ENCODE measurements around the gene SOX11. TPM values are rescaled to one million over a fixed set of nuclear protein-coding genes. Genes with fewer than 3 reads are reported as not detected.
A peak's percentile ranks its signal among the peaks of the same experiment; 100 is the strongest.
"Not testable (repeated sequence)": the region's sequence is repeated elsewhere in the genome, so short reads cannot be mapped to it uniquely, and the experiment has no call there.

Gene SOX11
- total RNA-seq (2014; rRNA removed; shearing (Covaris generic)), result 20.9 and 26.6 TPM in 2 replicates

- DNase-seq, result peak; percentile 97
- Histone ChIP-seq H3K27me3 (ENCODE audit: control insufficient read depth, insufficient read depth, low read length) (peaks cover 13% of the 10 kb centered on the region; the same call in 1 of the 2 replicates), H3K36me3 (replicated peaks; ENCODE audit: control insufficient read depth, insufficient read depth, low read length) (no peaks in the 10 kb centered on the region), H3K4me3 (ENCODE audit: insufficient read depth, low read depth, low read length) (peak within 1 kb of the TSS; percentile 90)
These were observed at the start of gene SOX11 for GRCh38 chr2:5691985-5692529. TSS of gene SOX11 (plus strand) at chr2:5692384. CDS start at chr2:5692722, 338 bp downstream.

DNA sequence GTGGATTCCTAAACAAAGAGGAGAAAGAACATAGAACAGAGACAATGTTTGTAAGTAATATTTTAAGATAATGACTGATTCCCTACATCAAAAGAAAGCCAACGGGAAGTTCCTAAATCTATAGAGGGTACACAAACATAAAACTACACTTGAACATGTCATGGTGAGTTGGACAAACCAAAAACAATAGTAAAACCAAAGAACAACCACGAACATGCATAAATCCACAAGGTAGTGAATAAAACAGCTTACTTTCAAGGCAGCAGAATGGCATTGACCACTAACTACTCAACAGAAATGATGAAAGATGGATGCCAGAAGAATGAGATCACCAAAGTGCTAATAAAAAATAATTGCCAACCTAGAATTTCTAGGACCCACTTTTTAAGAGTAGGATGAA lies 39.5 kb upstream of the SOX11 start:
- H3K4me3 ChIP-seq (ENCODE audit: insufficient read depth, low read depth, low read length); DNase-seq; H3K27me3 ChIP-seq (ENCODE audit: control insufficient read depth, insufficient read depth, low read length); H3K36me3 ChIP-seq (replicated peaks; ENCODE audit: control insufficient read depth, insufficient read depth, low read length): not testable (repeated sequence)

DNA sequence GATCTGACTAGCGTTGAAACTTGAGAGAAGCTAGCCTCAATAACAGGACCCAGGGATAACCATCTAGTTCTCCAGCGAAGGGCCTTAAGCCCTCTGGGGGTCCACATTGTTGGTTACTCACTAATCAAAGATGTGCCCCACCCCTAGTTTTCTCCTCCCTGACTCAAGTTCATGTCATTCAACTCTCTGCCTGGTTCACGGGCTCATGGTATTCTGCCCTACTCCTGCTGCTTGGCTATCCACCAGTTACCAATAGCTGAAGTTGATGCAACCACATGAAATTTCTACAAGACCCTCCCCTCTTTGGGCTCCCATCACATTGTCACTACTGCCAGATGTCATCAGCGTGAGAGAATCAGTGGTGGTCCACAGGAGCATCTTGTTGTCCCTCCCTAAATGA lies 38.4 kb upstream of the SOX11 start:
- not testable (repeated sequence) for H3K36me3 ChIP-seq (replicated peaks; ENCODE audit: control insufficient read depth, insufficient read depth, low read length); DNase-seq; H3K27me3 ChIP-seq (ENCODE audit: control insufficient read depth, insufficient read depth, low read length); H3K4me3 ChIP-seq (ENCODE audit: insufficient read depth, low read depth, low read length)

GRCh38 chr2:5657231-5657630 lies 35.0 kb upstream of the SOX11 start:
- H3K36me3 ChIP-seq (replicated peaks; ENCODE audit: control insufficient read depth, insufficient read depth, low read length), result no peaks in the 10 kb centered on the region
- H3K27me3 ChIP-seq (ENCODE audit: control insufficient read depth, insufficient read depth, low read length), result no peaks in the 10 kb centered on the region
- DNase-seq, result no peak
- no peak overlapping the region for H3K4me3 ChIP-seq (ENCODE audit: insufficient read depth, low read depth, low read length)

- no peak for DNase-seq
These were observed 31.6 kb upstream of the SOX11 start for GRCh38 chr2:5660591-5660990.

DNA sequence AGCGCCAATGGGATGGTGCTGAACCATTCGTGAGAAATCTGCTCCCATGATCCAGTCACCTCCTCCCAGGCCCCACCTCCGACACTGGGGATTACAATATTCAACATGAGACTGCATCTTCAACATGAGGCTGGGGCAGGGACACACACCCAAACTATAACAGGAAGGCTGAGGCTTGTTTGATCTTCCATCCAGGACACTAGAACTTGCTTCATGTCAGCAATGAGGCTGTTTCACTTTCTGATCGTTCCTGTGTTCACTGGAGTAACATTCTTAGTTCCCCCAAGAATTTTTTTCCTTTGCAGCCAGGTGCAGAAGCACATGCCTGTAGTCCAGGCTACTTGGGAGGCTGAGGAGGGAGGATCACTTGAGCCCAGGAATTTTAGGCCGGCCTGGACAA lies 30.8 kb upstream of the SOX11 start:
- Histone ChIP-seq H3K27me3 (ENCODE audit: control insufficient read depth, insufficient read depth, low read length) (no peaks in the 10 kb centered on the region), H3K4me3 (ENCODE audit: insufficient read depth, low read depth, low read length) (no peak overlapping the region), H3K36me3 (replicated peaks; ENCODE audit: control insufficient read depth, insufficient read depth, low read length) (no peaks in the 10 kb centered on the region)
- DNase-seq, result no peak

More at GRCh38 chr2:5660591-5660990, 31.6 kb upstream of the SOX11 start:
- Histone ChIP-seq H3K27me3 (ENCODE audit: control insufficient read depth, insufficient read depth, low read length) (no peaks in the 10 kb centered on the region), H3K4me3 (ENCODE audit: insufficient read depth, low read depth, low read length) (no peak overlapping the region), H3K36me3 (replicated peaks; ENCODE audit: control insufficient read depth, insufficient read depth, low read length) (no peaks in the 10 kb centered on the region)

DNA sequence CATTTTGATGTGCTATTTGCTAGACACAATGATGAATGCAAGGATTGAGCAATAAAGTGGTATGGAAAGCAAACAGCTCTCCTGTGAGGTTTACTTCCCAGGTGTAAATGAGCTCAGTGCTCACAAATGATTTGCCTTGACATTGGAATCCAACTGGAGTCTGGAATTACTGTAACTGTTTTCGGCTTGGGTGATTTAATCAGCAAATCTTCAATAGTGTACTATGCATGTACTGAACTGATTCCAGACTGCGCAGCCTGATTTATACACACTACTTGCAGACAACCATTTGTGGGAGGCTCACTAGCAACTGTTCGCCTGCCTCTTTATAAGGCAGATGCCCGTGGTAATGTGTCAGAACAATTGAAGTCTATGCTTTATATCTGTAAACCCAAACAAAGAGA lies 27.9 kb upstream of the SOX11 start:
- Histone ChIP-seq H3K4me3 (ENCODE audit: insufficient read depth, low read depth, low read length) (no peak overlapping the region), H3K27me3 (ENCODE audit: control insufficient read depth, insufficient read depth, low read length) (no peaks in the 10 kb centered on the region), H3K36me3 (replicated peaks; ENCODE audit: control insufficient read depth, insufficient read depth, low read length) (no peaks in the 10 kb centered on the region)
- no peak for DNase-seq

GRCh38 chr2:5665066-5665465 lies 27.1 kb upstream of the SOX11 start:
- no peaks in the 10 kb centered on the region for H3K27me3 ChIP-seq (ENCODE audit: control insufficient read depth, insufficient read depth, low read length)
- no peaks in the 10 kb centered on the region for H3K36me3 ChIP-seq (replicated peaks; ENCODE audit: control insufficient read depth, insufficient read depth, low read length)
- no peak overlapping the region for H3K4me3 ChIP-seq (ENCODE audit: insufficient read depth, low read depth, low read length)
- DNase-seq, result no peak

DNA sequence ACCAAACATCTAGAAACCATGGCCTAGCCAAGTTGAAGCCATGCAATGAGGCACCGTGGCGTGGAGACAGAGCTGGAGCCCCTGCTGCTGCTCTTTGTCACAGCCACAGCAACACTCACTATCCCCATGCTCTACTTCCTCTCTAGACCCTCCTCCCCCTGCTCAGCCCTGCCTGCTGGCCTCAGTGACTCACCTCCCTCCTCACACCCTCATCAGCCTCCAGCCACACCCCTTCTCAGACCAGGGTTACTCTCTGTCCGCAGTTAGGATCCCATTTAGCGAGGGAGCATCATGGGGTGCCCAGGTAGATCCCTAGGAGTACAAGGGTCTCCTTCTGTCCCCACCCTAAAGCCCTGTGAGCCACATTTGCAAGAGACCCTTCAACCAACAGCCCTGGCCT lies 25.4 kb upstream of the SOX11 start:
- H3K36me3 ChIP-seq (replicated peaks; ENCODE audit: control insufficient read depth, insufficient read depth, low read length), result no peaks in the 10 kb centered on the region
- H3K27me3 ChIP-seq (ENCODE audit: control insufficient read depth, insufficient read depth, low read length), result no peaks in the 10 kb centered on the region
- no peak overlapping the region for H3K4me3 ChIP-seq (ENCODE audit: insufficient read depth, low read depth, low read length)
- peak; percentile 44 for DNase-seq

GRCh38 chr2:5667655-5668054 lies 24.5 kb upstream of the SOX11 start:
- H3K36me3 ChIP-seq (replicated peaks; ENCODE audit: control insufficient read depth, insufficient read depth, low read length); H3K27me3 ChIP-seq (ENCODE audit: control insufficient read depth, insufficient read depth, low read length); H3K4me3 ChIP-seq (ENCODE audit: insufficient read depth, low read depth, low read length); DNase-seq: not testable (repeated sequence)

- Histone ChIP-seq H3K36me3 (replicated peaks; ENCODE audit: control insufficient read depth, insufficient read depth, low read length) (no peaks in the 10 kb centered on the region), H3K27me3 (ENCODE audit: control insufficient read depth, insufficient read depth, low read length) (peaks cover 14% of the 10 kb centered on the region), H3K4me3 (ENCODE audit: insufficient read depth, low read depth, low read length) (no peak overlapping the region)
- no peak for DNase-seq
These were observed 23.4 kb upstream of the SOX11 start for GRCh38 chr2:5668682-5669250.

DNA sequence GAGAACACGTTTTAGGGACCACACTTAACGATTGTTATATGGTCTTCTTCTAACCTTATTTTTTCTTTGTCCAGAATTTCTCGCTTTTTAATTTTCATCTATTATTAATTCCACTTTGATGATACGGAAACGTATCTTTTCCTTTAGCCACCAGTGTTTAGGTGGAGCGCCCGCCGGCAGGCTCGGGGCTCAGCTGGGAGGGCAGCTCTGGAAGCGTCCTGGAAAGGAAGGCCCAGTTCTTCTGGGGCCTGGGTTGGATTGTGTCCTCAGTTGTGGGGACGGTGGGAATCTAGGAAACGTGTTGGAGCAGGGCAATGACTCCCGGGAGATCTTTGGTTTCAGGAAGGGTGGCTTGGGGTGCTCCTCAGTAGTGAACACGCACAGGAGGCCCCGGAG lies 19.4 kb upstream of the SOX11 start:
- no peak for DNase-seq
- H3K4me3 ChIP-seq (ENCODE audit: insufficient read depth, low read depth, low read length), result peak overlapping the region; percentile 40
- no peaks in the 10 kb centered on the region for H3K36me3 ChIP-seq (replicated peaks; ENCODE audit: control insufficient read depth, insufficient read depth, low read length)
- H3K27me3 ChIP-seq (ENCODE audit: control insufficient read depth, insufficient read depth, low read length), result peaks cover 27% of the 10 kb centered on the region

DNA sequence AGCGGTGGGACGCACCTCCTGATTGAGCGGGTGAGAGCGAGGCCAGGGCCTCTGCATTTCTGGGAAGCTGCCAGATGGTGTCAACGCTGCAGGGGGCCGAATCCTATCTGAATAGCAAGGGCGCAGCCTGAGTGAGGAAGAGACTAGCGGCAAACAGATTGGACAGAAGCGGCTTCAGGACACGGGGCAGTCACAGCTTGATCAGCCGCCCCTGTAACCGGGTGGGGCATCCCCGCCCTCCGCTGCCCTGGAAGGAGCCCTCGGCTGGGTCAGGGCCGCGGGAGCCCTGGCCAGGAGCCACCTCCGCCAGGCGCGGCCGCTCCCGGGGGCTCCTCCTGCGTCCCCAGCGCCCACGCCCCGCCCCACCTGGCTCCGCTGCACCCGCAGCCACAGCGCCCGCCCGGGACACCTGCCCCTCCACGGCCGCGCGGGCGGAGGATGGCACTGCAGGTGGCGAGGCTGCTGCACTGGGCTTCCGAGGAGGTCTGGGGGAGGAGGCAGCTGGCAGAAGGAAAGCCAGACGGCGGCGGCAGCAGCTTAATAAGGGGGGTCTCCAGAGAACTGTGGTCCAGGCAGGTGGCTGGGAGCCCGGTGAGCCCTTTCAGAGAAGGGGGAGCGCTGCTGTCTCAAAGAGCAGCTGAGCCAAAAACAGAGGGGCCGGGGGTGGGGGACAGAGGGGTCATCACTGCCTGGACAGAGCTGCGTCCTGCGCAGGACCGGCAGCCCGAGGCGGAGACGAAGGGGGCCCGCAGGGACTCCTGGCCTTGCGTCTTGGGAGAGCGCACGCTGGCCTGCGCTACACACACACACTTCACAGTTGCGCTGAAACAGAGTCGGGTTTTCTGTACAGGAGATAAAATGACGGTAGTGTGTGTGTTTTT lies 18.8 kb upstream of the SOX11 start:
- Histone ChIP-seq H3K4me3 (ENCODE audit: insufficient read depth, low read depth, low read length) (peak overlapping the region; percentile 40), H3K36me3 (replicated peaks; ENCODE audit: control insufficient read depth, insufficient read depth, low read length) (no peaks in the 10 kb centered on the region), H3K27me3 (ENCODE audit: control insufficient read depth, insufficient read depth, low read length) (peaks cover 27% of the 10 kb centered on the region)
- peak; percentile 82 for DNase-seq

DNA sequence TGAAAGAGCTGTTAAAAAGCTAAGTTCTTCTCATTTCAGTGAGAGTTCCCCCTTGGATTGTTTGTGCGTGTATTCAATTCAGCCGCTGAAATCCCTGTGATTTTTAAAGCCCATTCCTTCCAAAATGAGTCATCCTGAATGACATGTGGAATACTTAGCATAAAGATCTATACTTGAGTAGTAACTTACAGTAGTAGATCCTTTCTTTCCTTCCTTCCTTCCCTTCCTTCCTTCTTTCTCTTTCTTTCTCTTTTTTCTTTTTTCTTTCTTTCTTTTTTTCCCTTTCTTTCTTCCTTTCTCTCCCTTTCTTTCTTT lies 18.2 kb upstream of the SOX11 start:
- DNase-seq, result no peak
- Histone ChIP-seq H3K36me3 (replicated peaks; ENCODE audit: control insufficient read depth, insufficient read depth, low read length) (no peaks in the 10 kb centered on the region), H3K27me3 (ENCODE audit: control insufficient read depth, insufficient read depth, low read length) (peaks cover 27% of the 10 kb centered on the region), H3K4me3 (ENCODE audit: insufficient read depth, low read depth, low read length) (peak overlapping the region; percentile 40; the same call in 1 of the 2 replicates)

DNA sequence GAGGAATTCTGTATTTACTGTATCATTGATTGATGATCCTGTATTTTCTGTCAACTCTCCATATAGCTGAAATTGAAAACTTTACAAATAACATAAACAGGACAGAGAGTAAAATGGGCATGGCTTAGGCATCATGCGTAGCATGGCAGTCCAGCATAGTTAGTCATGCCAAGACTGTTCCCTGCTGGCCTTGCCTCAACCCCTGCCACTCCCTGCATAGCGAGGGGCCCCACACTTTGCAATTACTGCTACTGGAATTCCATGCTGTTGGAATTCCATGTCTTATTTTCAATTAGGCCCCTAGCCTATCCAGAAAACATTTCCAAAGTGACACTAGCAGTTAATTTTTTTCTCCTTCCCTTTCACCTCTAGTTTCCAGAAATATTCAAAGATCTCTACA lies 15.1 kb upstream of the SOX11 start:
- Histone ChIP-seq H3K4me3 (ENCODE audit: insufficient read depth, low read depth, low read length) (no peak overlapping the region), H3K27me3 (ENCODE audit: control insufficient read depth, insufficient read depth, low read length) (peaks cover 27% of the 10 kb centered on the region), H3K36me3 (replicated peaks; ENCODE audit: control insufficient read depth, insufficient read depth, low read length) (no peaks in the 10 kb centered on the region)
- DNase-seq, result no peak
